Gastrocnemius medialis (tissue), 4 donors: ENCODE measurements around the gene IGSF1.

ENCODE experiments used
- CTCF ChIP-seq, 5 experiments: fragments of 450-650 bp in 3 of 5; fragments of 200-600 bp in 2 of 5; sonication (generic) in 2 of 5; IDR thresholded peaks in 4 of 5; conservative IDR thresholded peaks in 1 of 5; 1 replicate in 4 of 5; 2 replicates in 1 of 5; pipeline ENCODE4 v1.5.1; 2016 to 2019; ENCODE audit warnings: antibody characterized with exemption in 5 of 5, mild to moderate bottlenecking in 3 of 5, moderate library complexity in 3 of 5
- POLR2A ChIP-seq, 2 donors: fragments of 450-650 bp; IDR thresholded peaks; one replicate each; pipeline ENCODE4 v1.6.1; 2017; ENCODE audit warnings: antibody characterized with exemption in 2 of 2, mild to moderate bottlenecking in 2 of 2, moderate library complexity in 2 of 2

GRCh38 chrX:131262200-131262599 is 26.9 kb downstream of the IGSF1 start:
- TF ChIP-seq CTCF (IDR thresholded peaks at IDR 0.05 in 4 of 5, conservative IDR thresholded peaks at IDR 0.05 in 1 of 5) (no peak), POLR2A (IDR thresholded peaks at IDR 0.05) (no peak)
